HCT116 (cell line): ENCODE results near the gene KYNU. TPM values are rescaled to one million over a fixed set of nuclear protein-coding genes. Genes with fewer than 3 reads are reported as not detected.
A peak's percentile ranks its signal among the peaks of the same experiment; 100 is the strongest.

Experiments used
- ATAC-seq: fragments of 200-7000 bp; cut with Tn5 transposase; 2 replicates; pipeline ENCODE4 v1.9.1; 2020; ENCODE audit warnings: mild to moderate bottlenecking, moderate library complexity
- BruUV-seq: library from RNA; stranded (reverse); fragments of 400-500 nt; replicated peaks from 2 replicates; lab custom pipeline; 2021; lab: Mats Ljungman, UMichigan
- CTCF ChIA-PET: fragments of 300-600 bp; sonication (Branson Sonifier 250); formaldehyde crosslinking; loops from one replicate; lab custom pipeline; 2021; ENCODE audit warnings: antibody characterized with exemption; lab: Charles Lee
- POLR2A ChIA-PET: fragments of 300-600, 350-600 bp; sonication (Branson Sonifier 250); formaldehyde crosslinking; loops from one replicate; lab custom pipeline; 2021; ENCODE audit warnings: antibody characterized with exemption; lab: Charles Lee
- RAD21 ChIA-PET, 2 experiments: fragments of 300-600 bp; sonication (Branson Sonifier 250); formaldehyde crosslinking; loops; one replicate each; lab custom pipeline; 2023; ENCODE audit warnings: low total read pairs in 2 of 2; ENCODE audit not compliant: uncharacterized antibody in 2 of 2, unreplicated experiment in 2 of 2, low non-redundant PET in 1 of 2; lab: Charles Lee
- DNase-seq: peaks from one replicate; pipeline ENCODE4 v3.0.0-alpha.2; 2010; ENCODE audit warnings: low read depth, low spot score
- H2AFZ ChIP-seq: fragments of 200-600 bp; shearing (Covaris generic), sonication (generic); 2 replicates; pipeline ENCODE4 v1.6.1; 2017; ENCODE audit warnings: low read depth, mixed run types, mixed read lengths, antibody characterized with exemption, low read length; ENCODE audit not compliant: poor library complexity, severe bottlenecking
- H3K27ac ChIP-seq: 2 replicates; pipeline ENCODE4 v1.5.1; 2012; ENCODE audit warnings: low read depth, low read length
- H3K27me3 ChIP-seq: fragments of 200-600 bp; sonication (generic); 2 replicates; pipeline ENCODE4 v1.6.1; 2016; ENCODE audit warnings: mixed run types, low read length, mixed read lengths; ENCODE audit not compliant: insufficient read depth
- H3K36me3 ChIP-seq, 2 experiments: fragments of 200-500 bp in 1 of 2; fragments of 200-600 bp in 1 of 2; sonication (Bioruptor generic) in 1 of 2; sonication (generic) in 1 of 2; 2 replicates each; pipeline versions ENCODE4 v1.5.1 to v1.6.1; 2014 to 2016; ENCODE audit warnings: low read length in 2 of 2, inconsistent platforms in 1 of 2, mixed read lengths in 1 of 2, mixed run types in 1 of 2; ENCODE audit not compliant: insufficient read depth in 2 of 2, control insufficient read depth in 1 of 2
- H3K4me1 ChIP-seq, 2 experiments: fragments of 200-600 bp in 1 of 2; sonication (generic) in 1 of 2; 2 replicates each; pipeline versions ENCODE4 v1.5.1 to v1.6.1; 2012 to 2017; ENCODE audit warnings: low read length in 2 of 2, inconsistent platforms in 1 of 2, mild to moderate bottlenecking in 1 of 2, mixed read lengths in 1 of 2, mixed run types in 1 of 2, moderate library complexity in 1 of 2; ENCODE audit not compliant: insufficient read depth in 2 of 2, control insufficient read depth in 1 of 2
- H3K4me2 ChIP-seq: fragments of 200-600 bp; sonication (generic); 2 replicates; pipeline ENCODE4 v1.6.1; 2017; ENCODE audit warnings: mixed run types, low read length, mixed read lengths
- H3K4me3 ChIP-seq, 2 experiments: fragments of 200-600 bp in 1 of 2; sonication (generic) in 1 of 2; replicated peaks in 1 of 2; 2 replicates each; pipeline ENCODE4 v1.5.1; 2011 to 2016; ENCODE audit warnings: low read length in 2 of 2, control low read depth in 1 of 2, low read depth in 1 of 2, mild to moderate bottlenecking in 1 of 2, mixed read lengths in 1 of 2, mixed run types in 1 of 2
- H3K79me2 ChIP-seq: fragments of 200-600 bp; sonication (generic); 2 replicates; pipeline ENCODE4 v1.6.1; 2017; ENCODE audit warnings: mild to moderate bottlenecking, mixed run types, low read length, moderate library complexity, mixed read lengths; ENCODE audit not compliant: insufficient read depth
- H3K9ac ChIP-seq: fragments of 200-600 bp; sonication (generic); 2 replicates; pipeline ENCODE4 v1.6.1; 2016; ENCODE audit warnings: low read length, mixed read lengths
- H3K9me2 ChIP-seq: fragments of 200-600 bp; sonication (generic), shearing (Covaris generic); 2 replicates; pipeline ENCODE4 v1.6.1; 2017; ENCODE audit warnings: mixed run types, mild to moderate bottlenecking, moderate library complexity; ENCODE audit not compliant: insufficient read depth
- H3K9me3 ChIP-seq, 2 experiments: fragments of 200-500 bp in 1 of 2; fragments of 200-600 bp in 1 of 2; sonication (Bioruptor generic) in 1 of 2; sonication (generic) in 1 of 2; 2 replicates each; pipeline ENCODE4 v1.6.1; 2014 to 2017; ENCODE audit warnings: low read length in 2 of 2, mixed read lengths in 2 of 2, inconsistent platforms in 1 of 2, low read depth in 1 of 2, mild to moderate bottlenecking in 1 of 2, mixed run types in 1 of 2, moderate library complexity in 1 of 2; ENCODE audit not compliant: control insufficient read depth in 1 of 2, insufficient read depth in 1 of 2
- H4K20me1 ChIP-seq: fragments of 200-600 bp; sonication (generic), shearing (Covaris generic); 2 replicates; pipeline ENCODE4 v1.6.1; 2017; ENCODE audit warnings: mixed run types, mild to moderate bottlenecking, moderate library complexity; ENCODE audit not compliant: insufficient read depth
- ATF3 ChIP-seq: IDR thresholded peaks from 2 replicates; pipeline ENCODE4 v1.6.1; 2012
- CTCF ChIP-seq, 3 experiments: fragments of 200-600 bp in 1 of 3; sonication (generic) in 1 of 3; IDR thresholded peaks in 2 of 3; conservative IDR thresholded peaks in 1 of 3; 2 replicates each; pipeline ENCODE4 v1.5.1; 2012 to 2017; ENCODE audit warnings: low read depth in 2 of 3, low read length in 2 of 3, antibody characterized with exemption in 1 of 3, borderline replicate concordance in 1 of 3, control low read depth in 1 of 3, mild to moderate bottlenecking in 1 of 3, mixed read lengths in 1 of 3, mixed run types in 1 of 3, moderate library complexity in 1 of 3; ENCODE audit not compliant: insufficient read depth in 1 of 3
- ELF1 ChIP-seq: IDR thresholded peaks from 2 replicates; pipeline ENCODE4 v1.6.1; 2012; ENCODE audit warnings: low read depth, borderline replicate concordance
- EZH2 ChIP-seq: fragments of 200-600 bp; sonication (generic); IDR thresholded peaks from 2 replicates; pipeline ENCODE4 v1.6.1; 2017; ENCODE audit warnings: antibody characterized with exemption, mixed run types
- RAD21 ChIP-seq: IDR thresholded peaks from 2 replicates; pipeline ENCODE4 v1.6.1; 2012; ENCODE audit warnings: low read depth, mild to moderate bottlenecking
- ZNF274 ChIP-seq: fragments of 200-500 bp; sonication (Bioruptor generic); IDR thresholded peaks from 2 replicates; pipeline ENCODE4 v1.6.1; 2014; ENCODE audit warnings: mild to moderate bottlenecking, low read depth, low read length, inconsistent platforms
- intact Hi-C: fragments of 100-400 bp; cut with micrococcal nuclease; formaldehyde crosslinking; loops from 2 replicates; pipeline ENCODE4 v1.10.0; 2022
- total RNA-seq: library from RNA; stranded (reverse); gene quantifications from one replicate; pipeline ENCODE4 v1.2.1, GENCODE V29; 2021; ENCODE audit not compliant: unreplicated experiment
- TF ChIP-seq, protein P1 (sequence below): IDR thresholded peaks from 2 replicates; pipeline ENCODE4 v1.6.1; 2011; ENCODE audit warnings: mild to moderate bottlenecking, low read length, moderate library complexity; ENCODE audit not compliant: insufficient replicate concordance; ENCODE audit errors: extremely low read depth

KYNU gene
- total RNA-seq, 1 experiment from 2014 or later: 0.22 TPM

- ATAC-seq: peak; percentile 70
- TF ChIP-seq ELF1 (no peak), CTCF (IDR thresholded peaks at IDR 0.05 in 2 of 3, conservative IDR thresholded peaks at IDR 0.05 in 1 of 3; ENCODE audit: borderline replicate concordance in 1 of 3, insufficient read depth in 1 of 3, low read depth in 2 of 3, low read length in 2 of 3) (peak in 2 of 3 experiments; percentile 32 to 58; a peak in 3 of 6 replicates), RAD21 (peak; percentile 61), ZNF274 (no peak)
- Histone ChIP-seq H2AFZ (peak overlapping the region; percentile 24), H3K4me2 (no peak overlapping the region), H3K9me2 (no peaks in the 10 kb centered on the region), H4K20me1 (no peaks in the 10 kb centered on the region), H3K4me3 (no peak overlapping the region), H3K27me3 (no peaks in the 10 kb centered on the region), H3K36me3 (no peaks in the 10 kb centered on the region), H3K79me2 (no peaks in the 10 kb centered on the region), H3K9ac (no peak overlapping the region), H3K27ac (no peak overlapping the region), H3K9me3 (no peaks in the 10 kb centered on the region), H3K4me1 (no peaks in the 10 kb centered on the region)
- ChIA-PET CTCF (interaction anchor here (0.5 to 1.6 kb wide), 5 partner anchors 10 to 306 kb away, joined by 3 to 10 read pairs (median 4); no protein-coding TSS in a partner anchor), RAD21 (no interaction called here), POLR2A (no interaction called here)
- intact Hi-C loops: loop anchor here (2.0 kb wide), 1 partner anchor 307 kb away; no protein-coding TSS in a partner anchor
- DNase-seq: peak; percentile 24
- BruUV-seq: no TSS peak
These were observed 112.1 kb downstream of the KYNU start for GRCh38 chr2:142989273-142990204.

GRCh38 chr2:142991295-142991694, 113.8 kb downstream of the KYNU start:
- Histone ChIP-seq H3K79me2 (no peaks in the 10 kb centered on the region), H3K4me1 (no peaks in the 10 kb centered on the region), H3K4me2 (no peak overlapping the region), H3K9me2 (no peaks in the 10 kb centered on the region), H3K27me3 (no peaks in the 10 kb centered on the region), H2AFZ (no peak overlapping the region), H3K4me3 (no peak overlapping the region), H4K20me1 (no peaks in the 10 kb centered on the region), H3K9me3 (no peaks in the 10 kb centered on the region), H3K36me3 (no peaks in the 10 kb centered on the region), H3K27ac (no peak overlapping the region), H3K9ac (no peak overlapping the region)
- BruUV-seq: no TSS peak
- ChIA-PET CTCF (no interaction called here), POLR2A (no interaction called here), RAD21 (no interaction called here)
- intact Hi-C loops: no loop called here
- no peak for DNase-seq
- TF ChIP-seq, protein P1, sequence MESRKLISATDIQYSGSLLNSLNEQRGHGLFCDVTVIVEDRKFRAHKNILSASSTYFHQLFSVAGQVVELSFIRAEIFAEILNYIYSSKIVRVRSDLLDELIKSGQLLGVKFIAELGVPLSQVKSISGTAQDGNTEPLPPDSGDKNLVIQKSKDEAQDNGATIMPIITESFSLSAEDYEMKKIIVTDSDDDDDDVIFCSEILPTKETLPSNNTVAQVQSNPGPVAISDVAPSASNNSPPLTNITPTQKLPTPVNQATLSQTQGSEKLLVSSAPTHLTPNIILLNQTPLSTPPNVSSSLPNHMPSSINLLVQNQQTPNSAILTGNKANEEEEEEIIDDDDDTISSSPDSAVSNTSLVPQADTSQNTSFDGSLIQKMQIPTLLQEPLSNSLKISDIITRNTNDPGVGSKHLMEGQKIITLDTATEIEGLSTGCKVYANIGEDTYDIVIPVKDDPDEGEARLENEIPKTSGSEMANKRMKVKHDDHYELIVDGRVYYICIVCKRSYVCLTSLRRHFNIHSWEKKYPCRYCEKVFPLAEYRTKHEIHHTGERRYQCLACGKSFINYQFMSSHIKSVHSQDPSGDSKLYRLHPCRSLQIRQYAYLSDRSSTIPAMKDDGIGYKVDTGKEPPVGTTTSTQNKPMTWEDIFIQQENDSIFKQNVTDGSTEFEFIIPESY: no peak
- TF ChIP-seq ATF3 (no peak), EZH2 (no peak)
- ATAC-seq: no peak
